OCI-LY3 (cell line): ENCODE results near the gene OPCML.

ENCODE experiments used
- EZH2phosphoT487 ChIP-seq: fragments of 200-600 bp; shearing (Covaris generic); IDR thresholded peaks from 2 replicates; pipeline ENCODE4 v1.6.1; 2018; ENCODE audit warnings: antibody characterized with exemption, mixed run types, low read depth
- TF ChIP-seq, protein P1 (sequence below): fragments of 200-600, 300-600 bp; sonication (generic); IDR thresholded peaks from 2 replicates; pipeline ENCODE4 v1.5.1; 2014; ENCODE audit warnings: antibody characterized with exemption, low read length, low read depth

DNA sequence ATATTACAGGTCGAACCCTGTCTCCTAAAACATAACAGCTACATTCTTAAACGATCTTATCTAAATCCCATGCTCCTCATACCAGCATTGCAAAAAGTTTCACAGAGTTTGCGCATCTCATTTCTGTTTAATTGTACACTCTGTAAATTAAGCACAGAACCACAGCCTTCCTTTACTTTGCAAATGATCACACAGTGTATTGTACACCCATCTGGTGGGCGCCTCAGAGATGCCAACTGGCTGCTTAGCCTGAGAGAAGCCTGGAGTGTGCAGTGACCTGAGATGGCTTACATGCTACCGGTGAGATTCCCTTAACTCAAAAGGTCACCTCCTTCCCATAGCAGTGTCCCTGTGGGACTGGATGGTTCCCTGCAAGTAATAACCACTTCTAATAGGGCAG, 1077.3 kb downstream of the OPCML start:
- TF ChIP-seq, protein P1, sequence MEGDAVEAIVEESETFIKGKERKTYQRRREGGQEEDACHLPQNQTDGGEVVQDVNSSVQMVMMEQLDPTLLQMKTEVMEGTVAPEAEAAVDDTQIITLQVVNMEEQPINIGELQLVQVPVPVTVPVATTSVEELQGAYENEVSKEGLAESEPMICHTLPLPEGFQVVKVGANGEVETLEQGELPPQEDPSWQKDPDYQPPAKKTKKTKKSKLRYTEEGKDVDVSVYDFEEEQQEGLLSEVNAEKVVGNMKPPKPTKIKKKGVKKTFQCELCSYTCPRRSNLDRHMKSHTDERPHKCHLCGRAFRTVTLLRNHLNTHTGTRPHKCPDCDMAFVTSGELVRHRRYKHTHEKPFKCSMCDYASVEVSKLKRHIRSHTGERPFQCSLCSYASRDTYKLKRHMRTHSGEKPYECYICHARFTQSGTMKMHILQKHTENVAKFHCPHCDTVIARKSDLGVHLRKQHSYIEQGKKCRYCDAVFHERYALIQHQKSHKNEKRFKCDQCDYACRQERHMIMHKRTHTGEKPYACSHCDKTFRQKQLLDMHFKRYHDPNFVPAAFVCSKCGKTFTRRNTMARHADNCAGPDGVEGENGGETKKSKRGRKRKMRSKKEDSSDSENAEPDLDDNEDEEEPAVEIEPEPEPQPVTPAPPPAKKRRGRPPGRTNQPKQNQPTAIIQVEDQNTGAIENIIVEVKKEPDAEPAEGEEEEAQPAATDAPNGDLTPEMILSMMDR: no peak
- no peak for TF ChIP-seq EZH2phosphoT487
